Measurements from ENCODE around the gene ZFAND3. TPM values are rescaled to one million over a fixed set of nuclear protein-coding genes. Genes with fewer than 3 reads are reported as not detected.
A peak's percentile ranks its signal among the peaks of the same experiment; 100 is the strongest.

ZFAND3 gene
- total RNA-seq, 1 donor from 2014 or later = 131 TPM

- H3K9ac ChIP-seq (ENCODE audit: low read length) = no peak overlapping the region
- peaks cover 88% of the 10 kb centered on the region for H3K79me2 ChIP-seq (ENCODE audit: insufficient read depth, low read length)
- no peaks in the 10 kb centered on the region for H3K36me3 Mint-ChIP-seq (ENCODE audit: low read depth, unreplicated experiment)
- H3K9me3 Mint-ChIP-seq (ENCODE audit: unreplicated experiment) = no peaks in the 10 kb centered on the region
- no peaks in the 10 kb centered on the region for H3K27me3 Mint-ChIP-seq (ENCODE audit: low read depth, unreplicated experiment)
- peak; percentile 63 for DNase-seq (ENCODE audit: low read depth)
- H3K4me1 ChIP-seq (ENCODE audit: insufficient read depth, low read length) = peaks cover 35% of the 10 kb centered on the region
- peaks cover 92% of the 10 kb centered on the region for H4K20me1 ChIP-seq (ENCODE audit: insufficient read depth, low read length)
- no peaks in the 10 kb centered on the region for H3K27me3 ChIP-seq (ENCODE audit: insufficient read depth, low read length)
- H3K4me3 Mint-ChIP-seq (ENCODE audit: unreplicated experiment) = no peak overlapping the region
- no peaks in the 10 kb centered on the region for H3K36me3 ChIP-seq (ENCODE audit: insufficient read depth, low read length)
- H2AFZ ChIP-seq (ENCODE audit: low read depth, low read length) = no peak overlapping the region
- FAIRE-seq = no peak
- no peaks in the 10 kb centered on the region for H3K9me3 ChIP-seq (ENCODE audit: insufficient read depth, low read depth, low read length)
- peak overlapping the region; percentile 1 for H3K27ac Mint-ChIP-seq (ENCODE audit: unreplicated experiment)
- H3K4me3 ChIP-seq (ENCODE audit: insufficient read depth, low read depth, low read length) = no peak overlapping the region
- peak overlapping the region; percentile 62 for H3K4me2 ChIP-seq (ENCODE audit: low read length)
- TF ChIP-seq EZH2 (IDR thresholded peaks at IDR 0.05; ENCODE audit: insufficient read depth, low read length) = no peak
- no peak for TF ChIP-seq CTCF (IDR thresholded peaks at IDR 0.05; ENCODE audit: insufficient read depth, low read depth, low read length)
- peak overlapping the region; percentile 50 for H3K27ac ChIP-seq (ENCODE audit: low read depth, low read length)
- H3K4me1 Mint-ChIP-seq (ENCODE audit: low read depth, unreplicated experiment) = peaks cover 67% of the 10 kb centered on the region
Measured at GRCh38 chr6:37988127-37988526, 168.6 kb downstream of the ZFAND3 start.

GRCh38 chr6:37988696-37989095 is 169.2 kb downstream of the ZFAND3 start:
- H3K4me3 Mint-ChIP-seq (ENCODE audit: unreplicated experiment) = no peak overlapping the region
- H3K9me3 Mint-ChIP-seq (ENCODE audit: unreplicated experiment) = no peaks in the 10 kb centered on the region
- Histone ChIP-seq H4K20me1 (ENCODE audit: insufficient read depth, low read length) (peaks cover 93% of the 10 kb centered on the region), H3K4me3 (ENCODE audit: insufficient read depth, low read depth, low read length) (no peak overlapping the region), H3K4me2 (ENCODE audit: low read length) (peak overlapping the region; percentile 62), H2AFZ (ENCODE audit: low read depth, low read length) (no peak overlapping the region), H3K79me2 (ENCODE audit: insufficient read depth, low read length) (peaks cover 88% of the 10 kb centered on the region), H3K36me3 (ENCODE audit: insufficient read depth, low read length) (no peaks in the 10 kb centered on the region), H3K27me3 (ENCODE audit: insufficient read depth, low read length) (no peaks in the 10 kb centered on the region), H3K9ac (ENCODE audit: low read length) (no peak overlapping the region), H3K4me1 (ENCODE audit: insufficient read depth, low read length) (peaks cover 35% of the 10 kb centered on the region), H3K9me3 (ENCODE audit: insufficient read depth, low read depth, low read length) (no peaks in the 10 kb centered on the region), H3K27ac (ENCODE audit: low read depth, low read length) (peak overlapping the region; percentile 50)
- TF ChIP-seq EZH2 (IDR thresholded peaks at IDR 0.05; ENCODE audit: insufficient read depth, low read length) (no peak), CTCF (IDR thresholded peaks at IDR 0.05; ENCODE audit: insufficient read depth, low read depth, low read length) (no peak)
- DNase-seq (ENCODE audit: low read depth) (peak; percentile 29), FAIRE-seq (no peak)
- no peaks in the 10 kb centered on the region for H3K27me3 Mint-ChIP-seq (ENCODE audit: low read depth, unreplicated experiment)
- no peak overlapping the region for H3K27ac Mint-ChIP-seq (ENCODE audit: unreplicated experiment)
- no peaks in the 10 kb centered on the region for H3K36me3 Mint-ChIP-seq (ENCODE audit: low read depth, unreplicated experiment)
- H3K4me1 Mint-ChIP-seq (ENCODE audit: low read depth, unreplicated experiment) = peaks cover 68% of the 10 kb centered on the region

- TF ChIP-seq EZH2 (IDR thresholded peaks at IDR 0.05; ENCODE audit: insufficient read depth, low read length) (no peak), CTCF (IDR thresholded peaks at IDR 0.05; ENCODE audit: insufficient read depth, low read depth, low read length) (no peak)
- H3K9ac ChIP-seq (ENCODE audit: low read length) = peak overlapping the region; percentile 45
- H3K36me3 Mint-ChIP-seq (ENCODE audit: low read depth, unreplicated experiment) = no peaks in the 10 kb centered on the region
- FAIRE-seq (peak; percentile 90), DNase-seq (ENCODE audit: low read depth) (peak; percentile 90)
- H2AFZ ChIP-seq (ENCODE audit: low read depth, low read length) = no peak overlapping the region
- H3K27me3 ChIP-seq (ENCODE audit: insufficient read depth, low read length) = no peaks in the 10 kb centered on the region
- no peaks in the 10 kb centered on the region for H3K9me3 ChIP-seq (ENCODE audit: insufficient read depth, low read depth, low read length)
- H3K4me2 ChIP-seq (ENCODE audit: low read length) = peak overlapping the region; percentile 78
- peak overlapping the region; percentile 16 for H3K4me3 Mint-ChIP-seq (ENCODE audit: unreplicated experiment)
- H3K4me1 ChIP-seq (ENCODE audit: insufficient read depth, low read length) = peaks cover 45% of the 10 kb centered on the region
- peak overlapping the region; percentile 75 for H3K27ac Mint-ChIP-seq (ENCODE audit: unreplicated experiment)
- H4K20me1 ChIP-seq (ENCODE audit: insufficient read depth, low read length) = peaks cover 91% of the 10 kb centered on the region
- peaks cover 78% of the 10 kb centered on the region for H3K4me1 Mint-ChIP-seq (ENCODE audit: low read depth, unreplicated experiment)
- no peaks in the 10 kb centered on the region for H3K27me3 Mint-ChIP-seq (ENCODE audit: low read depth, unreplicated experiment)
- H3K9me3 Mint-ChIP-seq (ENCODE audit: unreplicated experiment) = no peaks in the 10 kb centered on the region
- peaks cover 84% of the 10 kb centered on the region for H3K79me2 ChIP-seq (ENCODE audit: insufficient read depth, low read length)
- H3K36me3 ChIP-seq (ENCODE audit: insufficient read depth, low read length) = no peaks in the 10 kb centered on the region
- H3K27ac ChIP-seq (ENCODE audit: low read depth, low read length) = peak overlapping the region; percentile 82
- H3K4me3 ChIP-seq (ENCODE audit: insufficient read depth, low read depth, low read length) = peak overlapping the region; percentile 25
Measured at GRCh38 chr6:37990762-37991525, 171.4 kb downstream of the ZFAND3 start.

All from astrocyte (in vitro differentiated cells and primary cell).